Nephron progenitor cell (in vitro differentiated cells): ENCODE measurements around the gene KIAA1549.
A peak's percentile ranks its signal among the peaks of the same experiment; 100 is the strongest.
"Not testable (repeated sequence)": the region's sequence is repeated elsewhere in the genome, so short reads cannot be mapped to it uniquely, and the experiment has no call there.

Source experiments
- DNase-seq: peaks from one replicate; pipeline ENCODE4 v3.0.0; 2021
- H3K27ac Mint-ChIP-seq: 2 replicates; pipeline ENCODE4 v1.8.0; 2021; ENCODE audit warnings: mild to moderate bottlenecking, moderate library complexity, mixed read lengths
- H3K27me3 Mint-ChIP-seq: 2 replicates; pipeline ENCODE4 v1.8.0; 2021; ENCODE audit warnings: mild to moderate bottlenecking, low read depth, mixed read lengths; ENCODE audit not compliant: poor library complexity
- H3K36me3 Mint-ChIP-seq: 2 replicates; pipeline ENCODE4 v1.8.0; 2021; ENCODE audit warnings: low read depth, mixed read lengths
- H3K4me1 Mint-ChIP-seq: 2 replicates; pipeline ENCODE4 v1.8.0; 2021; ENCODE audit warnings: mixed read lengths
- H3K4me3 Mint-ChIP-seq: 2 replicates; pipeline ENCODE4 v1.8.0; 2021; ENCODE audit warnings: mild to moderate bottlenecking, moderate library complexity, mixed read lengths
- H3K9me3 Mint-ChIP-seq: 2 replicates; pipeline ENCODE4 v1.8.0; 2021; ENCODE audit warnings: mild to moderate bottlenecking, moderate library complexity, mixed read lengths
- CTCF ChIP-seq: fragments of 200-600 bp; sonication (generic); IDR thresholded peaks from 2 replicates; pipeline ENCODE4 v1.5.0; 2021; ENCODE audit warnings: antibody characterized with exemption

KIAA1549 gene

GRCh38 chr7:138981332-138982203 is at the start of gene KIAA1549:
Gene KIAA1549 (minus strand): TSS chr7:138981389. CDS start chr7:138981269, 120 bp downstream.
- peaks cover 5% of the 10 kb centered on the region for H3K9me3 Mint-ChIP-seq
- peak within 1 kb of the TSS; percentile 91 for H3K27ac Mint-ChIP-seq
- no peak for TF ChIP-seq CTCF
- H3K36me3 Mint-ChIP-seq = no peaks in the 10 kb centered on the region
- H3K4me3 Mint-ChIP-seq = peak within 1 kb of the TSS; percentile 98
- DNase-seq = peak; percentile 84
- peaks cover 17% of the 10 kb centered on the region for H3K27me3 Mint-ChIP-seq
- peaks cover 43% of the 10 kb centered on the region for H3K4me1 Mint-ChIP-seq

- peaks cover 3% of the 10 kb centered on the region for H3K9me3 Mint-ChIP-seq
- no peak for DNase-seq
- no peak for TF ChIP-seq CTCF
- no peaks in the 10 kb centered on the region for H3K4me1 Mint-ChIP-seq
- H3K27ac Mint-ChIP-seq = no peak overlapping the region
- no peak overlapping the region for H3K4me3 Mint-ChIP-seq
- peaks cover 5% of the 10 kb centered on the region for H3K36me3 Mint-ChIP-seq
- H3K27me3 Mint-ChIP-seq = peaks cover 5% of the 10 kb centered on the region
Observed at GRCh38 chr7:139029353-139029752, 48.2 kb upstream of the KIAA1549 start.

GRCh38 chr7:139026551-139026950 is 45.4 kb upstream of the KIAA1549 start:
- DNase-seq = no peak
- Mint-ChIP-seq H3K4me3 (no peak overlapping the region), H3K9me3 (no peaks in the 10 kb centered on the region), H3K27me3 (peaks cover 6% of the 10 kb centered on the region), H3K4me1 (no peaks in the 10 kb centered on the region), H3K27ac (peak overlapping the region; percentile 34), H3K36me3 (no peaks in the 10 kb centered on the region)
- no peak for TF ChIP-seq CTCF

- not testable (repeated sequence) for H3K36me3 Mint-ChIP-seq, H3K9me3 Mint-ChIP-seq, H3K4me1 Mint-ChIP-seq, H3K4me3 Mint-ChIP-seq, H3K27ac Mint-ChIP-seq, DNase-seq, H3K27me3 Mint-ChIP-seq
Observed at GRCh38 chr7:139025861-139026260, 44.7 kb upstream of the KIAA1549 start.

- Mint-ChIP-seq H3K27me3 (peaks cover 6% of the 10 kb centered on the region), H3K4me3 (no peak overlapping the region), H3K4me1 (peaks cover 8% of the 10 kb centered on the region), H3K36me3 (no peaks in the 10 kb centered on the region), H3K27ac (no peak overlapping the region), H3K9me3 (no peaks in the 10 kb centered on the region)
- DNase-seq = no peak
- no peak for TF ChIP-seq CTCF
Observed at GRCh38 chr7:139023076-139023475, 41.9 kb upstream of the KIAA1549 start.

GRCh38 chr7:139022286-139022685 is 41.1 kb upstream of the KIAA1549 start:
- no peak for DNase-seq
- Mint-ChIP-seq H3K27me3 (peaks cover 6% of the 10 kb centered on the region), H3K4me3 (no peak overlapping the region), H3K4me1 (peaks cover 10% of the 10 kb centered on the region), H3K9me3 (no peaks in the 10 kb centered on the region), H3K36me3 (no peaks in the 10 kb centered on the region), H3K27ac (no peak overlapping the region)
- TF ChIP-seq CTCF = no peak
